H1 (cell line): Measurements from ENCODE around the gene TNNT3. TPM values are rescaled to one million over a fixed set of nuclear protein-coding genes. Genes with fewer than 3 reads are reported as not detected.

Experiments used
- BCL11A ChIP-seq, 2 experiments: IDR thresholded peaks; one replicate each; pipeline ENCODE4 v1.6.1; 2011; ENCODE audit warnings: low read depth in 2 of 2, low read length in 2 of 2, mild to moderate bottlenecking in 2 of 2
- CEBPB ChIP-seq: IDR thresholded peaks from 2 replicates; pipeline ENCODE4 v1.6.1; 2012; ENCODE audit warnings: low read depth, low read length
- E2F6 ChIP-seq: IDR thresholded peaks from 2 replicates; pipeline ENCODE4 v1.6.1; 2012; ENCODE audit warnings: inconsistent platforms
- POLR2AphosphoS5 ChIP-seq: IDR thresholded peaks from 2 replicates; pipeline ENCODE4 v1.6.1; 2011; ENCODE audit warnings: low read depth, low read length
- RBBP5 ChIP-seq: IDR thresholded peaks from 2 replicates; pipeline ENCODE4 v1.7.1; 2012; ENCODE audit warnings: low read depth, mild to moderate bottlenecking, inconsistent platforms, low read length, moderate library complexity, borderline replicate concordance
- TAF7 ChIP-seq: optimal IDR thresholded peaks from 2 replicates; pipeline ENCODE3; 2011; ENCODE audit warnings: low read depth, mild to moderate bottlenecking, inconsistent platforms, low read length, moderate library complexity, borderline replicate concordance
- polyA plus RNA-seq, 7 experiments: library from polyadenylated mRNA; depleted of rRNA in 3 of 7; stranded (reverse) in 5 of 7; unstranded in 2 of 7; fragments of >200 nt in 5 of 7; fragments of 200-250 nt in 2 of 7; gene quantifications; 1 replicate in 5 of 7; 2 replicates in 1 of 7; 4 replicates in 1 of 7; pipeline versions ENCODE4 v1.2.1 to v1.2.3, GENCODE V29; 2011 to 2013; ENCODE audit warnings: missing spikeins in 2 of 7, mixed read lengths in 2 of 7
- total RNA-seq: library from RNA; stranded (reverse); fragmentation: NEBNext Ultra II Directional; extraction: Animal tissue kit (Norgen Biotek cat#: 25700); gene quantifications from 2 replicates; pipeline ENCODE4 v1.2.1, GENCODE V29; 2021

Gene TNNT3
- total and polyA plus RNA-seq, 2 of the 8 experiments (the other 6 are each of a cell fraction or from before 2014, with no cell fraction given): not detected

- TF ChIP-seq BCL11A (IDR thresholded peaks at IDR 0.05; ENCODE audit: low read depth in 2 of 2, low read length in 2 of 2) (no peak), TAF7 (no peak), RBBP5 (no peak), CEBPB (no peak), E2F6 (no peak), POLR2AphosphoS5 (no peak)
Measured at GRCh38 chr11:1890856-1891830, 28.4 kb upstream of the TNNT3 start (continued).
